Activated CD8-positive, alpha-beta memory T cell treated with anti-CD3 and anti-CD28 coated beads, Interleukin-2, amount 50 U/mL, for 1 hour (primary cell): ENCODE results near the gene AKR7A2.

Experiments used
- DNase-seq: peaks from one replicate; pipeline ENCODE4 v3.0.0-alpha.2; 2020; ENCODE audit errors: extremely low read depth

The AKR7A2 gene

GRCh38 chr1:19325958-19326747 lies 14.2 kb upstream of the AKR7A2 start:
- no peak for DNase-seq

- DNase-seq, result no peak
These were observed 13.5 kb upstream of the AKR7A2 start for GRCh38 chr1:19325368-19325957.

- no peak for DNase-seq
These were observed 12.7 kb upstream of the AKR7A2 start for GRCh38 chr1:19324665-19324990.

DNA sequence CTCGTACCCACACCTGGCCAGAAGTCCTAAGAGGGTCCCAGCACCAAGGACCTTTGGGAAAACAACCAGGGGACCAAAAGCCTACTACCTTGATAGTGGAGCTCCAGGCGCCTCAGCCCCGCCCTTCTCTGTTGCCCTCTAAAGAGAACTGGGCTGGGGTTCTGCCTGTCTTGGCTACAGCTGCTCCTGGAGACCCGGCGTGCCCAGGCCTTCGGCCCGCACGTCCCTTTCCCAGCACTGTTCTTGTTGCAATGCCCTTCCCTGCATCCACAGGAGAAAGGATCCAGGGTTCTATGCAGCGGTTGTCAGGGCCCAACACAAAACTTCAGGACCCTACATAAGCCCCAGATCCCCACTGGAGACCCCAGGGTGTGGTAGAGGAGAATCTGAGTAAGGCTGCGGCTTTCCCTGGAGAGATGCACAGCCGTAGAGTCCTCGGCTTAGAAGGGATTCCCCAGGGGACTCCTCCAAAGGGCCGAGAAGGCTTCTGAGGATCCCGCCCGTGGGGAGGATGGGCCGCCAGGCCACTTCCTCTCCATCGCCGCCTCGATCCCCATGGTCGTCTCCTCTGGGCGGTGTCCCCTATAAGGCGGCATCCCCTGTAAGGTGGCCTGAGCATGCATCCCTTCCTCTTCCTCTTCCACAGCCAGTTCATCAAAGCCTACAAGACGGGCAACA lies 12.2 kb upstream of the AKR7A2 start:
- DNase-seq, result no peak

DNA sequence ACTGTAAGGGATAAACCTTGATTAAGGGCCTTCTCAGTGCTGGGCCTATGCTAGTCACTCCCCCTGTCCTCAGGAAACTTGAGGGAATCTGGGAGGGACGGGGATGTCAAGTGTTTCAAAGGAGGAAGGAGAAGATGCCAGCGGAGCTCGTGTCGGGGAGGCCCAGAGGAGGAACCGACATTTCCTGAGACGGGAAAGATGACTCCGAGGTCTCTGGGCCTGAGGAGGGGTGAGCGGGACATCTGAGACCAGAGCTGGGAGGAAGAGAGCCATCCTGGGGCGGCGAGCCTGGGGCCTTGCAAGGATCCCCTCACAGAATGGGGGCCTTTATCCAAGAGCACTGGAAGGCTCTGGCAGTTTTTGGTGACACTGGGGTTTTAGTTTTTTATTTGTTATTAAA lies 10.5 kb upstream of the AKR7A2 start:
- no peak for DNase-seq

DNA sequence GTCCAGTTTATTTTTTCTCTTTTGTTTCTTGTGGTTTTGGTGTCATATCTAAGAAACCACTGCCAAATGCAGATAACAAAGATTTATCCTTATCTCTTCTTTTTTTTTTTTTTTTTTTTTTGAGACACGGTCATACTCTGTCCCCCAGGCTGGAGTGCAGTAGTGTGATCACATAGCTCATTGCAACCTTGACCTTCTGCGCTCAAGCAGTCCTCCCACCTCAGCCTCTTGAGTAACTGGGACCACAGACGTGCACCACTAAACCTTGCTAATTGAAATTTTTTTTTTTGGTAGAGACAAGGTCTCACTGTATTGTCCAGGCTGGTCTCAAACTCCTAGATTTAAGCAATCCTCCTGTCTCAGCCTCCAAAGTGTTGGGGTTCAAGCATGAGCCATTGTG lies 9.1 kb upstream of the AKR7A2 start:
- DNase-seq, result no peak

GRCh38 chr1:19319196-19319595 lies 7.3 kb upstream of the AKR7A2 start:
- no peak for DNase-seq

- DNase-seq, result no peak
These were observed 5.4 kb upstream of the AKR7A2 start for GRCh38 chr1:19317126-19317910.

DNA sequence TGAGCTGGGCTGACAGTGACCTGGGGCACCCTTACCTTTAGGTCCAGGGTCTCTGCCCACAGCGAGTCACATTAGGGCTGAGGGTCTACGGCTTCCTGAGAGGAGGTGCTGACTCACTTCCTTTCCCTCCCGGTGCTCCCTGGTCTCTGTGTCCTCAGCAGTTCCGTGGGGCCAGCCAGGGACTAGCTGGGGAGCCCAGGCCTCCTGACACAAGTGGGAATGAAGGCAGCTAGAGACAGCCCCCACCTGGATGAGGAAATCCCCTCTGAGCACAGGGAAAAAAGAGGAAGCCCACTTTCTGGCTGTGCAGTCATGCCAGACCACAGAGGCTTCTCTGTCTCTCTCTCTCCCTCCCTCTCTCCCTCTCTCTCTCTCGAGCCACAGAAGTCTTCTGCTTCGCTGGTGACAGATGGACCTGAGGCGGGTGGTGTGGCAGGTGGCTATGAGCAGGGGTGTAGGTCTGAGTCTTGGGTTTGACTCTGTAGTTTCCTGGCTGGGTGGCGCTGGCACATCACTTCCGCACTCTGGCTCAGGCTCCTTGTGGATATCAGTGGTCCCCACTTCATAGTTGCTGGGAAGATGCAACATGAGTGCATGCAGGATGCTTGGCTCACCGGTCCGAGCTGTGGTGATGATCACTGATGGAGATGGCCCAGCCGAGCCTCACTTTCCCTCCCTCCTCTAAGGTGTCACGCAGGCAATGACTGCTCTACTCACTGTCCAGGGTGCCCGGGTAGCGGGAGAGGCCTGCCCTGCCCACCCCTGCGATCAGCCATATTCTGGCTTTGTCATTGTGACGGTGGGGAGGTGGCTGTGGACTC lies 3.6 kb upstream of the AKR7A2 start:
- DNase-seq, result no peak

- DNase-seq, result no peak
These were observed 2.3 kb upstream of the AKR7A2 start for GRCh38 chr1:19313961-19314882.

- no peak for DNase-seq
These were observed 1.7 kb upstream of the AKR7A2 start for GRCh38 chr1:19313636-19313959.

DNA sequence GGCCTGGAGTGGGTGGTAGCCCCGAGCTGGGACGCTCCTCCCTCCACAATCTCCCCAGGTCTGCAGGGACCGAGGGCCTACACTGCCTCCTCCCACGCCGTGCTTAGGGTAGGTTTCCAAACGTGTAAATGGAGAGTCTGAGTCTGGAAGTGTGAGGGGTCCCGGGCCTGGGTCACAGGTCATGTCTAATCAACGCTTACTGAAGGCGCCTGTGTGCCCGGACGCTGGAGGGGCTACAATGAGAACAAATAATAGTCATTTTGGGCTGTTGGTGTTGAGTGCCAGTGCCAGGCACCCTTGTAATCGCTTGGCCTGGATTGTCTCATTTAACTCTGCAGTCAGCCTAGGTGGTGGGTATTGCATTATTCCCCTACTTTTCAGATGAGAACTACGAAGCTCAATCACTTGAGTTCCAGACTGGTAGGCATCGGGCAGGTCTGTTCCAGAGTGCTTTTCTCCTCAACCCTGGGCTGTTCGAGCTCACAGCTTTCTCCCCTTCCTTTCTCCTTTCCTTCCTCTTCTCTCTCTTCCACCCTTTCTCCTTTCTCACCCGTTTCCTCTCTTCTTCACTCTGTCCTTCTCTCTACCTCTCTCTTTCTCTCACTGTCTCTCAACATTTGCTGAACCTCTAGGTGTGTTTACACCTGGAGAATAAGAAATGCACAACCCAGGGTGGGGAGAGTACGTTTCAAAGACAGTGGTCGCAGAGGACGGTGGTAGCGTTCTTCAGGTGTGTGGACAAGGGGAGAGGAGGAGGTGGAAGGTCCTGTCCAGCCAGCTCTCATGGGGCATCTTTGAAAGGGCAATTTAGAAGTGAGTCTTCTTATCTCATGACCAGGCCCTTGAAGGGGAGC lies 1.1 kb upstream of the AKR7A2 start:
- no peak for DNase-seq

DNA sequence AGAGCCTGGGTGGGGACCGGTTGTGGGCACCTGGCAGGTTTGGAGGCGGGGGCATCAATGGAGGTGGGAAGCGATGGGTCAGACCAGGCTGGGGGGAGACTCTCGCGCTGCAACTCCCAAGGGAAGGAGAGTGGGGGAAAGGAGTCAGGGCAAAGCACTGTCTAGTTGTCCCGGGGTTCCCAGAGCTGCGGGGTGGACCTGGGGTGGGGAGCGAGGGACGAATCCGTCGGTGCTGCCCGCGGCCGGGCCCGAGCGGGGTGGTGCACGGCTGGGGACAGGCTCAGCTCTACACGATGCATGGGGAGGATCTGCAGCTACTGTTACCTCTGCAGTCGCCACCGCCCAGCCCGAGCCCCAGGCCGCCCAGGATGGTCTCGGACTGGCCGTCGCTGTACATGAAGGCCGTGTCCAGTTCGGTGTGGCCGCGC lies 427 bp downstream of the AKR7A2 start:
- DNase-seq, result no peak

DNA sequence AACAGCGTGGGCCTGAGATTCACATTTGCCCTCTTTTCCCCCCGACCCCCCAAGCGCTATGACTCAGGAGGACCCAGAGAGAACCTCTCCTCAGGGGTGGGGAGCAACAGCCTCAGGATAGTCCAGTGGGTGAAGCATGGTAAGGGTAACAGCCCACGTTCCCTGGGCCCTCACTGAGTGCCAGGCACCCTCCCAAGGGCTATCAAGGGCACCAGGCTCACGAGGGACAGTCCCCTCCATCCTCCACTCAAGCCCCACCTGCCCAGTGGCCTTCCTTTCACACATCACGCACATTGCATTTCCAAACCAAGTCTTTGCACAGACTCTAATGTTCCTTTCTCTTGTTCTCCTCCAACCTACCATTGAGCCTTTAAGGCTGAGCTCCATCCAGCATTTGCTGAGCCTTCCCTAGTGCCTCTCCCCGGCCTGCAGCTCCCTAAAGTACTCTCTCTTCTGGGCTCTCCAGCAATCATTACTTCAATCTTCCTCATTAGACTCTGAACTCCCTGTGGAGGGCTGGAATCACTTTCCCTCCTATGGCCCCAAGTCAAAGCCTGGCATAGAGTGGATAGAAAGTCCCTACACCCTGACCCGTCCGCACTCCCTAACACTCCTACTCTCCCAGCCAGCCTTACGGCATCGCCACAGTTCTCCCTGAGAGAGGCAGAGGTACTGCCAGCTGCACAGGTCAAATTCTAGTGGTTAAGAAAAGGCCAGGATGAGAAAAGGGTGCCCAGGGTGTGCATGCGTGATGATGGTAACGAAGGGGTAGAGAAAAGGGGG lies 1.0 kb downstream of the AKR7A2 start:
- no peak for DNase-seq

DNA sequence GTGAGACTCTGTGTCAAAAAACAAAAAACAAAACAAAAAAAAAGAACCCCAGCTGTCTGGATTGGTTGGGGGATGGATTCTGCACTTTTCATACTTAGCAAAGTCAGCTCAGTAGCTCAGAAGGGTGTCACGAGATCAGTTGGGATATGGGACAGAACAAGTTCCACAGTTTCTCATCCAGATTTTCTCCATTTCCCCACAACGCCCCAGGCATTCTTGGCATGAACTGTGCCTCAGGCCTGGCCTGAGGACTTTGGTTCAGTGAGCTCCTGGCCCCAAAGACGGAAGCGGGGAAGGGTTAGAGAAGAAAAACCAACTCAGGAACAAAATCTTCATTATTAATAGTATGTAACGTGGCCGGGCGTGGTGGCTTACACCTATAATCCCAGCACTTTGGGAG lies 1.9 kb downstream of the AKR7A2 start:
- no peak for DNase-seq

DNA sequence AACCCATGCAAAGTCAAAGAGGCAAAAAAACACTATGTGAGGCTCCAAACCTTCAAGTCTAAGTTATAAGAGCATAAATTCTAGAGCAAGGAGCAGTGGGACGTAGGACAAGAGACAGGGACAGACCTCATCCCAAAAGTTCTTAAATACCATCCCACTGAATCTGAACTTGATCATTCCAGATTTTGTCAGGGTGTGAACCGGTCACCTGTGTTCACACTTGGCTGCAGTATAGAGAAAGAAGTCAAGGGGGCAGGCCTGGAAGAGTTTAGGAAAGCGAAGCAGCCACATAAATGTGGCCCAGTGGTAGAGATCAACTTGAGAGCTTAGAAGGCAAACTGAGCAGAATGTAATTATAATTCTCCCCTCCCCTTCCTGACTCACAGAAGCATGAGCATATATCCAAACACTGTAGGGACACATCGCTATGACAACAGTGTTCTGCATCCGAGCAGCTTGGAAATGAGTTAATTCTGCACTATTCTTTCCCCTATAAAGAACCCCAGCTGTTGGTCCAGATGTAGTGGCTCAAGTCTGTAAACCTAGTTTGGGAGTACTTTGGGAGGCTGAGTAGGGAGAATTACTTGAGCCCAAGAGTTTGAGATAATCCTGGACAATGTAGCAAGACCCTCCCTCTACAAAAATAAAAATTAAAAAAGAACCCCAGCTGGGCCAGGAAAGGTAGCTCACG lies 2.7 kb downstream of the AKR7A2 start:
- no peak for DNase-seq

DNA sequence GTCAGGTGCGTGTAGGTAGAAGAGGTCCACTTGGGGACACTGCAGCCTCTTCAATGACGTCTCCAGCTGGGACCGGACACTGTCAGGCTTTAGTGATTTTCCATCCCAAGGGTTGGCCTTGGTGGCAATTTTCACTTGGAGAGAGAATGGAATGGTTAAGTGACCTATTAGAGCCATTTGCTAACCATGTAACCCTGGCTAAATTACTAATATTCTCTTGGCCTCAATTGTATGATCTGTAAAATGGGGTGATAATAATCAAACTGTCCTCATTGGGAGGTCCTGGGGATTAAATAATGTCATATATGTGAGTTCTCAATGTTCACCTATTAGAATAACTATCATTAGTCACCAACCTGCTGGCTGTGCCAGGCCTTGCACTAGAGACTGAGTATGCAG lies 3.4 kb downstream of the AKR7A2 start:
- DNase-seq, result no peak

- DNase-seq, result no peak
These were observed 4.0 kb downstream of the AKR7A2 start for GRCh38 chr1:19307794-19308508.
